IPS-18c (cell line): ENCODE measurements around the gene VDR.

Experiments used
- H3K4me3 ChIP-seq: 2 replicates; pipeline ENCODE4 v1.7.0; 2013; ENCODE audit warnings: low read depth, mild to moderate bottlenecking, low read length, moderate library complexity; ENCODE audit not compliant: insufficient read depth
- H3K9me3 ChIP-seq: one replicate; pipeline ENCODE4 v1.6.1; 2013; ENCODE audit warnings: mild to moderate bottlenecking, low read length, moderate library complexity; ENCODE audit not compliant: control insufficient read depth, insufficient read depth

VDR gene

DNA sequence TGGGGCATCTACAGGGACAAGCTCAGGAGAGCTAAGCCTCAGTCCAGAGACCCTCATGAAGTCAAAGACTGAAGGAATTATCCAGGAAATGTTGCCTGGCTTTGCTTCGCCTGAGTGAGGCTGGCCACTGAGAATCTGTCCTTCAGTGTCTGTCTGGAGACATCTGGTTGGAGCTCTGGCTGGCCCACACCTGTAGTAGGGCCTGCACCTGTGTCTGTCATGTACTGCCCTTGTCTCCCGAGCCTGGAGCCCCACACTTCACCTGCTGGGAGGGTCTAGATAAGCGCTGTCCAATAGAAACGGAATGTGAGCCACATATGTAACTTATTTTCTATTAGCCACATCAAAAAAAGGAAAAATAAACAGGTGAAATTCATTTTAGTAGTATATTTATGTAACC is 75.2 kb downstream of the VDR start:
- no peak overlapping the region for H3K4me3 ChIP-seq
- H3K9me3 ChIP-seq = no peaks in the 10 kb centered on the region

DNA sequence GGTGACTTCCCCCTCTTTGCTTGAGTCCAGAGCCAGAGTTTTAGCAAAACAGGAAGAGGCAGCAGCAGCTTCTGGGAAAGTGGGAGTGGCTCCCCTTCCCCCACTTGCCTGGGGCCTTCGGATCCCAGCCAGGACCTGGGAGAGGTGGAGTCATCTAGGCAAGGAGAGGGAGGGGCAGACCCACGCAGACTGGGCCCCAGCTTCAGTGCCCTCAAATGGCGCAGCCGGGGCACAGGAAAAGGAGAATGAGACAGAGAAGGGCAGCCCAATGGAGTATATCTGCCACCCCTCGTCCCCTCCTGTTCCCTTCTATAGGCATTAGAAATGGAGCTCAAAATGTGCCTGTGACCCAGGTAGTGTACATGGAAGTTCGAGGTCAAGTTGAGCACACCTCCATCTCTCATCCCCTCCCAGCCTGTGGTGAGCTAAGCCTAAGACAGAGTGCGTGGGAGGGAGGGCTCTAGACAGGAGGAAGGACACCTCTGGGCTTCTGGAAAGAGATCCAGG is 75.8 kb downstream of the VDR start:
- no peak overlapping the region for H3K4me3 ChIP-seq

DNA sequence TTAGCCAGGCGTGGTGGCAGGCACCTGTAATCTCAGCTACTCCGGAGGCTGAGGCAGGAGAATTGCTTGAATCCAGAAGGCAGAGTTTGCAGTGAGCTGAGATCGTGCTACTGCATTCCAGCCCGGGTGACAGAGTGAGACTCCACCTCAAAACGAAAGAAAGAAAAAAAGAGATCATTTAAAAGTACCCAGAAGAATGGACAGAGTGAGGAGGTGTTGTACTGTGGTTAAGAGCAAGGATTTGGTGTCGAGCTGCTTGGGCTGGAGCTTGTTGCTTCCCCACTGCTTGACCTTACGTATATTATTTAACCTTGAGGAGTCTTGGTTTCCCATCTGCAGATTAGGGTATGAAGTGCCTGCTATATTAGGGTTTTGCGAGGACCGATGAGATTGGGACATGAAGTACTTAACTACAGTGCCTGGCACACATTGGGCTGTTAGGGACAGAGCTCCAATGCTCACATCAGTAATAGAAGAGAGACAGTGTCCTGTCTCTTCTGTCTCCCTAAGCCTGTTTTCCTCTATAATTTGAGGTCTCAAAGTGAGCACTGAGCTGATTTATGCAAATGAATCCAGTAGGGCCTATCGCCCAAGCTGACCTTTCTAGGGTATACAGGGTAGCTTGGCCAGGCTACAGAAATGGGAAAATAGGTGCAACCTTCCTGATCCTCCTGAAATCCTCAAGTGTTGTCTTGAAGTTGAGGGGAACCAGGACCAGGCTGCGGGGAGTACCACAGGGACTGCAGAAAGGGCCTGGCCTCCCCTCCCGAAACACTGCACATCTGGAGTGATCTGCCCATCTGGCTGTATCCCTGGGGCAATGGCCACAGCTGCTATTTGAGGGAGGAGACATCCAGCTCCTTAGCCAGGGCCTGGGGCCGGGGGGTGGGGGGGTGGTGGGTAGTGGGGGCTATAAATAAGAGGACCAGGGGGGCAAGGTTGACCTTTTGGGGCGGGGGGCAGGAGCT is 76.5 kb downstream of the VDR start:
- Histone ChIP-seq H3K4me3 (no peak overlapping the region), H3K9me3 (no peaks in the 10 kb centered on the region)

More for the DNA sequence above, 75.8 kb downstream of the VDR start:
- H3K9me3 ChIP-seq = no peaks in the 10 kb centered on the region

DNA sequence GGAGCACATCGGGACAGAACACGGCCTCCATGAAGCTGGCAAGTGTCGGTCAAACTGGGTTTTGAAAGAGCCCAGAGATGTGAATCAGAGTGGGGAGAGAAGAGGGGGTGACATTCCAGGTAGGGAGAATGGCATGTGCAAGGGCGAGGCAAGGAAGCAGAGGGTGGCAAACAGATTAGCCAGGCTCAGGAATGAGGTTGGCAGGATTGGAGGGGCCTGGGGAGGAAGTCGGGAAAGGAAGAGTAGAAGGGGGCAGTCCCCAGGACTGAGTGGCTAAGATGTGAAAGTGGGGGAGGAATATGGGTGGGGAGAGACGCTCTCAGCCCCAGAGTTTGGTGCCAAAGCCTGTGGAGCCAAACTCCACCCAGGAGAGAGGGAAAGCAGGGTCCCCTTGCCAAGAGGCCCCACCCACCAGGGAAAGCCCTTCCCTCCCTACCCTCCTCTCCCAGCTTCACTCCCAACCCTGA is 79.6 kb downstream of the VDR start:
- H3K9me3 ChIP-seq = no peaks in the 10 kb centered on the region
- H3K4me3 ChIP-seq = no peak overlapping the region

DNA sequence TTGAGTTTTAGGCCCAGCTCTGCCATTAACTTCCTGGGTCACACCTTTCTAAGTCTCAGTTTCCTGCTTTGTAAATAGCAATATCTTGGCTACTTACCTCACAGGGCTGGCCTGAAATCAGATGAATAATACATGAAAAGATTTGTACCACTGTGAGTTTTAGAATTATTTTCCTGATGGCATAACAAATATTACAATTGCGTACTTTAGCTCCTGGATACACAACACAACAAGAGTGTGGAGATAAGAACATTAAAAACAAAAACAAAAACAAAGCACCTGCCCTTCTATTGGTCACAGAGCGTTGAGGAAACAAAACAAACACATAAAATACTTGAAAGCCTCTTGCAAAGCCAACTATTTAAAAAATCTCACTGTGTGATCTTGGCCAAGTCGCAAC is 80.2 kb downstream of the VDR start:
- Histone ChIP-seq H3K9me3 (no peaks in the 10 kb centered on the region), H3K4me3 (no peak overlapping the region)

DNA sequence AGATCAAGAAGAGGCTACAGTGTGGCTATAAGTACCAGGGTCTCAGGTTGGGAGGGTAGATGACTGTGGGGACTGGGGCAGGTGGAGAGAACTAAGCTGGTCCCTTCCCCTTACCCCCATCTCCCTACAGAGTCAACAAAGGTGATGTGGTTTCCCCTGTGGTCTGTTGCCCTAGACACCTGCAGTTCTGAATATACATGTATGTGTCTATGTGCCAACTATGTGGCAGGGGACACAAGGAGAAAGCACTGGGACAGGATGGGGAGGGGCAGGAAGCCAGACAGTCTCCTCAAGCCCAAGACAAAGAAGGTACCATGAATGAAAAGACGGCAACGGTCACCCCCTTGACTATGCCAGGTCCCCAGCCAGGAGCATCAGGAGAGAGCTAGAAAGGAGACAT is 80.6 kb downstream of the VDR start:
- Histone ChIP-seq H3K9me3 (no peaks in the 10 kb centered on the region), H3K4me3 (no peak overlapping the region)

DNA sequence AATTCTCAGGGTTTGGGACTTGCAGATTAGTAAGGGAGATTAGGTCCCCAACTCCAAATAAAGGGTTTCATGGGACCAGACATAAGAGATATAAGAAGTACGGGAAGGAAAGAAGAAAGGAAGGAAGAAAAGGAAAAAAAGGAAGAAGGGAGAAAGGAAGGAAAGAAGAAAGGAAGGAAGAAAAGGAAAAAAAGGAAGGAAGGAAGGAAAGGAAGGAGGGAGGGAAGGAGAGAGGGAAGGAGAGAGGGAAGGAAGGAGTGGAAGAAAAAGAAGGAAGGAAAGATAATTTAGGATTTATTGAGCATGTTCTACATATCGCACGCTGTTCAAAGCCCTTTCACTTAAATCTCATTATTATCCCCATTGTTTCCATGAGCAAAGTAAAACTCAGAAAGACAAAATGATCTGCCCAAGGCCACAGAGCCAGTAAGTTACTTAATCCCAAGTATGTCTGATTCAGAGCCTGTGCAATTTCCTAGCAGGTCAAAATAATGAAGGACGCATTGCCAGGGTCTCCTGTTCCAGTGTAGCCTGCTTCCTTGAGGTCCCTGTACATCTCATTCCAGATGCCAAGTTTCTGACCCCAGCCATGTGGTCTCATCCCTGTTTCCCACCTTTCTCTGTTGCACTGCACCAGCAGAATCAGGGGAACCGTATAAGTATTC is 81.2 kb downstream of the VDR start:
- Histone ChIP-seq H3K9me3 (no peaks in the 10 kb centered on the region), H3K4me3 (no peak overlapping the region)

DNA sequence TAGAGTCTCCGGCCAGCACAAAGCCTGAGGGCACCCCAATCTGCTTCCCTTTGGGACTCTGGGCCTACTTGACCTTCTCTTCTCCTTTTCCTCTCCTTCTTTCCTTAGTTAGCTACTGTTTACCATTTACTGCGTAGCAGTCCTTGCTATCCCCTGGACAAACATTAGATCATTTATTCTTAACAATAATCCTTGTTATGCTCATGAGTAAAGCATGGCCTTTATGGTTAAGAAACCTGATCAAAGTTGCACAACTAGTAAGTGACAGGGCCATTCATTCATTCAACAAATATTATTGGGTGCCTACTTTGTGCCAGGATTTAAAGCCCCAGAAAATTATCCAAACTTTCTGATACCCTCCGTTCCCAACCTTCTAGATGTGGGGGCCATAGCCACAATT is 81.9 kb downstream of the VDR start:
- no peak overlapping the region for H3K4me3 ChIP-seq

DNA sequence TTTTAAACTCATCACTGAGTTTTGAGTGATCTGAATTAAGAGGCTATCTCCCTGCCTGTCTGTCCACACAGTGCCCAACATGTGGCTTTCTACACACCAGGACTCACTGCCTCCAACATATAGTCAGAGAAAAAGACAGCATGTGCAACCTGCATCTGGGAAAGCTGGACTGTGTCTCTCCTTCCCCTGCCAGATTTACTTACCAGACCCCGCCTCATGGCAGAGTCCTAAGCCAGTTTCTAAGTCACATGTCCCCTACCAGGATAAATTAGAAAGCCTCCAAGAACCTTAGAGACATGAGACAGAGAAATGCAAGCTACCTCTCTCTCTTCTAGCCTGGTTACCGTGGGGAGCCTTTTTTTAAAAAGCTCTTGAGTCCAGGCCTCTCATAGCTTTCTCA is 82.4 kb downstream of the VDR start:
- Histone ChIP-seq H3K4me3 (no peak overlapping the region; the same call in 1 of the 2 replicates), H3K9me3 (no peaks in the 10 kb centered on the region)

More for the DNA sequence above, 81.9 kb downstream of the VDR start:
- no peaks in the 10 kb centered on the region for H3K9me3 ChIP-seq

DNA sequence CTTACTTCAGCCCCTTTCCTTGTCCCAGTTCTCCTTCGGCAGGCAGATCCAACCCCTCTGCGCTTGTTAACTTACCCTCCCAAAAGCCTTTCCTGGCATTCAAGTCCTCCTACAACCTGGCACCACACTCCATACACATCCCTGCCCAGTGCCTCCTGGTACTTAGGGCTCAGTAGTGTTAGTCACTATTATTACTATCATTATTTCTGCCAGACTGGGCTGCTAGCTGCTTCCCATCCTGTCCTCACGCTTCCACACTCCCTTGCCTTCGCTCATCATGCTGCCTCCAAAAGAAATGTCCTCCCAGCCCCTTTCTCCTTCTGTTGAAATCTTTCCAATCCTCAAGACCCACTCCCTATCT is 83.5 kb downstream of the VDR start:
- Histone ChIP-seq H3K4me3 (peak overlapping the region; percentile 38; the same call in 1 of the 2 replicates), H3K9me3 (no peaks in the 10 kb centered on the region)

DNA sequence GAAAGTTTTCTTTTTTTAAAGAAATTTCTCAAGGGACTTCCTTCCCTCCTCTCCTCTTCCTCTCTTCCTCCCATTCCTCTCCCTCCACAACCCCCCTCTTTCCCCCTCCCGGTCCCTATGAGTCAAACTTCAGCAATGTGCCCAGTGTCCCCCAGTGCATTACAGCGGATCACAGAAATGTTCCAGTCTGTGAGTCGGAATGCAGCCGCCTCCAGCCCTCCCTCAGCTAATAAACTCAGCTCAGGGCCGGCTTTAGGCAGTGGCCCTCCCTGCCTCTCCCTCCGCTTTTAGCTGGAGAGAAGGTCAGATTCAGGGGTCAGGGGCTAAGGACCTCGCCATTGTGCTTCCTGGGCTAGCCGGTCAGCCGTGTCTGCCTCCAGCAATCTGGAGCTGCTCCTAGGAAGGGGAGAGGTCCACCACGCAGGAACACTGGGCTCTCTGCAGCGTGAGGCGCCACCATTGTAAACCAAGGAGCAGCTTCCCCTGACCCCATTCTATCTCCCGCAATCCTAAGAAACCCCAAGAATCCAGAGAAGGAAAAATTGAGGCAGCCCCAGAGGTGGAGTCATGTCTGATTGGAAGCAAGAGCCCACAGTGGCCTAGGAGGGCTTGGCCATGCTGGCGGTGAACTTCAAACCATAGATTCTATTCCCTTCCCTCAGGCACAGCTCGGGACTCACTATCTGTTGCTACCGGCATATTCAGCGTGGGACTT is 84.0 kb downstream of the VDR start:
- H3K4me3 ChIP-seq = peak overlapping the region; percentile 68
- H3K9me3 ChIP-seq = no peaks in the 10 kb centered on the region

DNA sequence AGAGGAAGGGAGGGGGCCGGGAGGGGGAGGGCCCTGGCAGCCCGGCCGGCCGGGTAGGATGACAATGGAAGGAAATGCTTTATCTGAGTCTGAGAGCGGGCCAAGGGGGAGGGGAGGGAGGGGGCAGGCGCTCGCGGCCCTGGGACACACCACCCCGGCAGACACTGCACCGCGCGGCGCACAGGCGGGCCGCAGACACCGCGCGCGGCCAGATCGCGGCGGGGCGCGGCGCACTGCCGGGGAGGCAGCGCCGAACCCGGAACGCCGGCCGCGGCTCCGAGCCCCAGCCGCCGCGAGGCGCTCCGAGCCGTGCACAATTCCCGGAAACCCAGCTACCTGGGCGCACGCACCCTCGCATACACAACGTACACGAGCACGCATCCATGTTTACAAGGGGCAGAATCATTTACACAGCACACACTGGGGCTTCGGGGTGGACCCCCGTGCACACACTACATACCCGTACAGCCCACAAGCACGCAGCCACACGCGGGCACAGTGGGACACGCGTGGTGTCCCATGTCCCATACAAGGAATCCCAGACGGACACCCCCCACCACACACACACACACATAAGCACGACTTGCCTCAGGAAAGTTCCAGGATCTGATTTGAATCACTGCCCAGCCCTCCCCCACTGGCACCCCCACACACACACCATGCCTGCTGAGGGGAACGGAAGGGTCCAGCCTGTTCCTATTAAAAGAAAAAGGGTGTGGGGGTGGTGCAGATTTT is 84.7 kb downstream of the VDR start, which contains the start of gene HDAC7:
HDAC7 (minus strand) TSS at position 8 of the 735 bp plus-strand sequence. CDS start 118 bp downstream, outside the sequence.
- Histone ChIP-seq H3K4me3 (peak within 1 kb of the TSS; percentile 71), H3K9me3 (no peaks in the 10 kb centered on the region)

DNA sequence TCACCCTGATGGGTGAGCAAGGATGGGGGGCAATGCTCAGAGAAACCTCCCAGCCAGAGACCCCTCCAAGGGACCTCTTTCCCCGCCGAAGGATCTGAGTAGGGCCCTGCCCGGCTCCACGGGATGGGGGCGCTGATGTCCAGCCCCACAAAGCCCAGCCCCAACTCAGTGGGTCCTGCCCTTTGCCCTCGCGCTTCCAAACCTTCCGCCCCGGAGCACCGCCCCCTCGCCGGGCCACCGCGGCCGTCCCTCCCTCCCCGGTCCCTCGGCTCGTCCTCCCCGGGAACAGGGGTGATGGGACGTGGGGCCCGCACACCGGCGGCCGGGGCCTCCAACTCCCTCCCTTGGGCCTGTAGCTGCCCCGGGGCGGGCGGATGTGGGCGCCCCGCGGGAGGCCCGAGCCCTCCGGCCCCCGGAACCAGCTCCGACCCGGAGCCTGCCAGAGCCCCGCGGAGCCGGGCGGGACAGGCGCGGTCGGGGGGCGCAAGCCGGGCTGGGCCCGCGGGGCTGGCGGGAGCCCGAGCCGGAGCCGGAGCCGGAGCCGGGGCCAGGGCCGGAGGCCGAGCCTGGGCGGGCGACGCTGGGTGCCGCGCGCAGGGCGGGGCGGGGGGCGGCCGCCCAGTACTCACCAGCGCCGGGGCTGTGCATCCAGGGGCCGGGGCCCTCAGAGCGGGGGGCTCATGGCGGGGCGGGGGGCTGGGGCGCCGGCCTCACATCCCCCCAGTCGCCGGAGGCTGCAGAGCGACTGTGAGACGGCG is 85.5 kb downstream of the VDR start:
- H3K9me3 ChIP-seq = no peaks in the 10 kb centered on the region
- H3K4me3 ChIP-seq = peak overlapping the region; percentile 71

DNA sequence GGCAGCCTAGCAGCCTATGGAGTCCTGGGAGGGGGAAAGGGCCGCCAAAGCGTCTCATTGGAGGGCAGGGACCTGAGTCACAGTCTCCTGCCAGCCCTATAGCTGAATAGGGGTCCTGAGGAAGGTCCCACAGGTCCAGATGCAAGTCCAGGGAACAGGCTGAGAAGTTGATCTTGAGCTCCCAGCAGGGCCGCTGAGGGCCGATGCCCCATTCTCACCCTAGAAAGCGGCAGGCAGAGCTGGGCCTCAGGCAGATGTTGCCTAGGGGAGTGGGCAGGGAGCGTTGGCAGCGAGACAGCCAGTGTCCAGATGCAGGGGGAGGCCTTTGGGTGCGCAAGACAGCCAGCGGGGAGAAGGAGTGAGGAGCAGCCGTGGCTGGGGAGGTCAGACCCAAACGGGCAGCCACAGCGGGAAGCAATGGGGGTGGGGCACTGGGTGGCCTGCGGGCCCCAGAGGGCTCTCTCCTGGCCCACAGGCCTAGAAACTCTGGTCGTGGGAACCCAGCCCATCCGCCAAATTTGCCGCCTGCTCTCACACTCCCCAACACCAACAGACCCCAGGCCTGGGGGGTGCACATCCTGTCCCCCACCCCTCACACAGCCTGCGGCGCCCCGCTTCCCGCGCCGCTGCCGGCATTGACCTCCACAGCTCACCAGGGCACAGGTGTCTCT is 86.2 kb downstream of the VDR start:
- Histone ChIP-seq H3K9me3 (no peaks in the 10 kb centered on the region), H3K4me3 (peak overlapping the region; percentile 71)

DNA sequence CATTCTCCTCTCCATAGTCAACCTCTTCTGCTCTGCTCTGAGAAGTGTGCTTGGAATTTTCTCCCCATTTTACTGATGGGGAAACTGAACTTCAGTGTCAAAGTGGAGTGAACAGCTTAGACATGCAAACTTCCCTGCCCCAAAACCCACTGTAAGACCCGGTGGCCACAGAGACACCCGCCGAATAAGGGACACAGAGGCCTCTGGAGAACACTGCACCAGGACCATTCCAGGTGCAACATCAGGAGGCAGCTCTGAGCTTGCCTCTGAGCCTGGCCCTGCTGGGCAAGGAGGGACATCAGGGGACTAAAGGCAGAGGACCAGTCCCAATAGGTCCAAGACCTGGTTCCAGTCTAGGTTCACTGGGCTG is 86.8 kb downstream of the VDR start:
- Histone ChIP-seq H3K9me3 (no peaks in the 10 kb centered on the region), H3K4me3 (no peak overlapping the region)
